Measurements from ENCODE around the gene TAGLN2. TPM values are rescaled to one million over a fixed set of nuclear protein-coding genes. Genes with fewer than 3 reads are reported as not detected.

The TAGLN2 gene
- total RNA-seq, 2 donors from 2014 or later: 239 to 375 TPM

DNA sequence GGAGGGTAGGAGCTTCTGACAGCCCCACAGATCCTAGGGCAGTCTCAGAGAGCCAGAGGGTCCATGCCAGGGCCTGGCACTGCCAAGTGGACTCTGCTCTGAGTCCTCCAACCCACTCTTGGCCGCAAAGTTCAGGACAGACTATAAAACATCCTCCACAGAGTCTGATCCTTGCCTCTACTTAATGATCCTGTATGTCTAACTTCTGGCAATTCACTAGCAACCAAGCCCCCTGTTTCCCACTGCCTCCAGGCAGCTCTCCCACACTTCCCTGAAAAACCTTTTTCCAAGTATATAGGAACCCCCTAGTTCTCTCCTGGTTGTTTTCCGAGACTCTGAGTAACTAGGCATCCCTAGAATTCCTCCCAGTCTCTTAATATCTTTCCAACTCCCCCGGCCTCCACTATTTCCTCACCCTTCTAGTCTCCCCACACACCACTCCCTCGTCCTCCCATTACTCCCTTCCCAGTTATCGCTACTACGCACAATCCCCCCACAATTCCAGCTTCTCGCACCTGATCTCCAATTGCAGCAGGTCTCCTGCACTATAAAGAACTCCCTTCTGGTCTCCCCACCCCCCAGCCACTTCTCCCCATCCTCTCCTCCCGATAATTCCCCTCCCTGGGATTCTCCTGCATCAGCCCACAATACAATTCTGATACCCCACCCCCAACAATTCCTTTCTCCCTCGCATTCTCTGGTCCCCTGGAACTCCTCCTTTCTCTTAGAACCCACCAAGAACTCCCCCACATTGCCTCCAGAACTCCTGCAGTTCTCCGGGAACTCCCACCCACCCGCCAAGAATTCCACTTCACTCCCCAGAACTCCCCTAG lies 19.5 kb upstream of the TAGLN2 start:
- H3K4me3 Mint-ChIP-seq: peak overlapping the region; percentile 54
- H3K4me1 Mint-ChIP-seq (ENCODE audit: low read depth in 2 of 2): peaks cover 10 to 11% of the 10 kb centered on the region in 2 donors
- peaks cover 32 to 35% of the 10 kb centered on the region in 2 donors for H3K27me3 Mint-ChIP-seq
- no peak for DNase-seq (ENCODE audit: low spot score)
- no peak overlapping the region for H3K27ac Mint-ChIP-seq
- no peaks in the 10 kb centered on the region for H3K36me3 Mint-ChIP-seq
- no peak for ATAC-seq
- H3K9me3 Mint-ChIP-seq: no peaks in the 10 kb centered on the region

DNA sequence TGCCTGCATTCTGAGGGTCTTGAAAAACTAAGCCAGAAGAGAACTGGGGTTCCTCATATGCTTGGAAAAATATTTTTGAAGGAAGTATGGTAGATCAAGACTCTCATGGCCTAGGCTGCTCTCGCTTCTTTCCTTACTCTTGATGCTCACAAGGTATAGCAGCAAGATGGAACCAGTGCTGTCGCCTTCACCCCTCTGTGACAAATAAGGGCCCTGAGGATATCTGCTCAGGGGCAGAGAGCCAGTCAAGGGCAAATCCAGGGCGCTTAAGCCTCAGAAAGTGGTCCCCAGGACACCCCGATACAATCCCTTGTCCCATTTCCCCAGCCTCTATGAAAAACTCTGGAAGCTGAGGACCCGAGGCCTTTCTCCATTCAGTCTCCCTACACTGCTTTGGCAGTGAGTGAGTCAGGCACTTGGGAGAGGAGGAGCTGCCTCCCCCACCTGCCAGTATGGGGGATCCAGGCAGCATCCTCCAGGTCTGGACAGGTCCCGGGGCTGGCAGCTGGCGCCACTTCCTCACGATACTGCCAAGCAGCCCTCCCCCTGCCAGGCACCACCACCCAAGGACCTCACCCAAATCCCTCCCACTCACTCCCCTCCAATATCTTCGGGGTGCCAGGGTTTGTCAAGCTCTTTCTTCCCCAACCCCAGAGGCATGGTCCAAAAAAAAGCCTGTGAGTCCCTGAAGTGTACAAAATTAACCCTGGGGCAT lies 18.8 kb upstream of the TAGLN2 start:
- no peak overlapping the region for H3K4me3 Mint-ChIP-seq
- H3K36me3 Mint-ChIP-seq: no peaks in the 10 kb centered on the region
- no peaks in the 10 kb centered on the region for H3K9me3 Mint-ChIP-seq
- H3K27ac Mint-ChIP-seq: no peak overlapping the region
- H3K27me3 Mint-ChIP-seq: peaks cover 36% of the 10 kb centered on the region in 2 donors
- DNase-seq (ENCODE audit: low spot score) (peak; percentile 31), ATAC-seq (no peak)
- H3K4me1 Mint-ChIP-seq (ENCODE audit: low read depth in 2 of 2): peaks cover 10 to 11% of the 10 kb centered on the region in 2 donors

GRCh38 chr1:159943278-159943640 lies 18.0 kb upstream of the TAGLN2 start:
- DNase-seq (ENCODE audit: low spot score): peak; percentile 51
- no peaks in the 10 kb centered on the region for H3K9me3 Mint-ChIP-seq
- no peak for ATAC-seq

GRCh38 chr1:159942632-159943277 lies 17.4 kb upstream of the TAGLN2 start:
- Mint-ChIP-seq H3K9me3 (no peaks in the 10 kb centered on the region), H3K27me3 (peaks cover 33 to 34% of the 10 kb centered on the region in 2 donors), H3K36me3 (no peaks in the 10 kb centered on the region), H3K4me3 (no peak overlapping the region), H3K4me1 (ENCODE audit: low read depth in 2 of 2) (peaks cover 10 to 11% of the 10 kb centered on the region in 2 donors), H3K27ac (no peak overlapping the region)
- ATAC-seq (no peak), DNase-seq (ENCODE audit: low spot score) (peak; percentile 35)

More at GRCh38 chr1:159943278-159943640, 18.0 kb upstream of the TAGLN2 start:
- Mint-ChIP-seq H3K4me1 (ENCODE audit: low read depth in 2 of 2) (peaks cover 10 to 11% of the 10 kb centered on the region in 2 donors), H3K27ac (no peak overlapping the region), H3K27me3 (peaks cover 38% of the 10 kb centered on the region in 2 donors), H3K4me3 (no peak overlapping the region), H3K36me3 (no peaks in the 10 kb centered on the region)

- peaks cover 10 to 11% of the 10 kb centered on the region in 2 donors for H3K4me1 Mint-ChIP-seq (ENCODE audit: low read depth in 2 of 2)
- DNase-seq (ENCODE audit: low spot score) (peak; percentile 44), ATAC-seq (no peak)
- H3K4me3 Mint-ChIP-seq: no peak overlapping the region
- H3K27me3 Mint-ChIP-seq: peaks cover 30 to 32% of the 10 kb centered on the region in 2 donors
- no peaks in the 10 kb centered on the region for H3K9me3 Mint-ChIP-seq
- no peaks in the 10 kb centered on the region for H3K36me3 Mint-ChIP-seq
- H3K27ac Mint-ChIP-seq: no peak overlapping the region
These were observed 16.6 kb upstream of the TAGLN2 start for GRCh38 chr1:159941591-159942560.

DNA sequence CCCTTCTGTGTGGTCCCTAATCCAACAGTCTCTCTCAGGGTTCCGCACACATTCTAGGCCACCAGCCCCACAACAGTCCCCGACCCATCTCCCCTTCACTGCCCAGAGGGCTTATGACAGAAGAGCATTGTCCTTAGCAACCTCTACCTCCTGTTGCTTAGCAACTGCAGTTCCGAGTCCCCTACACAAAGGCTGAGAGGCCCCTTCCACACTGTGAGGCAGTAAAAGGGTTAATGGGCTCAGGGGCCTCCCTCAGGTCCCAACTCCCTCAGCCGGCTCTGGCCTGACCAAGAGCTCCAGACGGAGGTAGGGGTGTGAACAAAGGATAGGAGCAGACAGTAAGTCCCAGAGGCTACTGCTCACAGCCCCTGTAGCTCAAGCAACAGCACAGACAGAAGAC lies 15.8 kb upstream of the TAGLN2 start:
- Mint-ChIP-seq H3K36me3 (no peaks in the 10 kb centered on the region), H3K4me1 (ENCODE audit: low read depth in 2 of 2) (peaks cover 13% of the 10 kb centered on the region in 2 donors), H3K4me3 (no peak overlapping the region), H3K9me3 (no peaks in the 10 kb centered on the region), H3K27me3 (peaks cover 30 to 32% of the 10 kb centered on the region in 2 donors), H3K27ac (no peak overlapping the region)
- ATAC-seq (no peak), DNase-seq (ENCODE audit: low spot score) (no peak)

GRCh38 chr1:159940006-159940620 lies 14.8 kb upstream of the TAGLN2 start:
- Mint-ChIP-seq H3K27me3 (peaks cover 24 to 31% of the 10 kb centered on the region in 2 donors), H3K9me3 (no peaks in the 10 kb centered on the region), H3K27ac (no peak overlapping the region), H3K36me3 (no peaks in the 10 kb centered on the region), H3K4me3 (no peak overlapping the region), H3K4me1 (ENCODE audit: low read depth in 2 of 2) (peaks cover 9 to 10% of the 10 kb centered on the region in 2 donors)
- DNase-seq (ENCODE audit: low spot score): no peak
- ATAC-seq: no peak

DNA sequence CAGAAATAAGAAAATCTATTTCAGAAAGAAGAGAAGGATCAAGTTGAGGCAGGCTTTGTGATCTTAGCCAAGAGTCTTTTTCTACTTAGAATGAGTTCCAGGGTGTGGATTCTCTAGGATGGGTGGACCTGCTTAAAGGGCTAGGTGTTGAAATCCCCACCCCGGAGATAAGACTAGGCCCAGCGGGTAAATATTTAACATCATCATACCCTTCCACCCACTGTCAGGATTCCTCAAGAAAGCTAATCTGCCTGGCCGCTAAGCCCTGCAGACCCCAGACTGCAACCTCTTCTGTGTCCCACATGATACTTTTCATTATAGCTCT lies 14.3 kb upstream of the TAGLN2 start:
- Mint-ChIP-seq H3K27me3 (peaks cover 19 to 29% of the 10 kb centered on the region in 2 donors), H3K36me3 (no peaks in the 10 kb centered on the region), H3K4me1 (ENCODE audit: low read depth in 2 of 2) (peaks cover 4 to 5% of the 10 kb centered on the region in 2 donors), H3K9me3 (no peaks in the 10 kb centered on the region), H3K4me3 (no peak overlapping the region), H3K27ac (no peak overlapping the region)
- no peak for DNase-seq (ENCODE audit: low spot score)
- no peak for ATAC-seq

GRCh38 chr1:159938905-159939677 lies 13.8 kb upstream of the TAGLN2 start:
- Mint-ChIP-seq H3K27me3 (peaks cover 16 to 25% of the 10 kb centered on the region in 2 donors), H3K27ac (no peak overlapping the region), H3K4me3 (no peak overlapping the region), H3K36me3 (no peaks in the 10 kb centered on the region), H3K9me3 (no peaks in the 10 kb centered on the region), H3K4me1 (ENCODE audit: low read depth in 2 of 2) (peaks cover 3 to 4% of the 10 kb centered on the region in 2 donors)
- ATAC-seq (no peak), DNase-seq (ENCODE audit: low spot score) (no peak)

DNA sequence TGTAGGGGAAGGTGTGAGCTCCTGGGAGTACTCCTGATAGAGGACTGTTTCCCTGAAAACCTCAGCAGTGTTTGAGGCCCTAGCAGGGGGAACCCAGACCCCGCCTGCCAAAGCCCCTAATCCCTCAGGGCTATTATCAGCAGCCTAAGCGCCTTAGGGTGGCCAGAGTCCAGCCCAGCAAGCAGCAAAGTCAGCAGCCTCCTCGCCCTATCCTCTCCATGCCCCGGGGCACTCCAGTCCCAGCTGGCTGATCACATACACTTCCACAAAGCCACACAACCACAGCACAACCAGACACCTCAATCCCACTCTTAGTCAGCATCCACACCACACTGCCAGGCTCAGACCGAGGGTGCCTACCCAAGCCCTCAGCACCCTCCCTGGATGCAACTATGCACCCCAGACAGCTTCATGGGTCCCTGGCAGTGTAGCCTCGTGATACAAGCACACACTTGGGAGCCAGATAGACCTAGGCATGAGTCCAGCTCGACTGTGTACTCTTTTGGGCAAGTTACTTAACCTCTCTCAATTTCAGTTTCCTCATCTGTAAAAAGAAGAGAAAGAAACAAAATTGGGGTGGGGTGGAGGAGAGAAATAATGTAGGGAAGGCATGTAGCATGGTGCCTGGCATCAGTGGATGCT lies 13.0 kb upstream of the TAGLN2 start:
- peaks cover 3 to 4% of the 10 kb centered on the region in 2 donors for H3K4me1 Mint-ChIP-seq (ENCODE audit: low read depth in 2 of 2)
- DNase-seq (ENCODE audit: low spot score): no peak
- no peaks in the 10 kb centered on the region for H3K36me3 Mint-ChIP-seq
- H3K27me3 Mint-ChIP-seq: peaks cover 9 to 20% of the 10 kb centered on the region in 2 donors
- ATAC-seq: peak in 1 of 2 donors; percentile 62
- no peaks in the 10 kb centered on the region for H3K9me3 Mint-ChIP-seq
- no peak overlapping the region for H3K4me3 Mint-ChIP-seq
- H3K27ac Mint-ChIP-seq: no peak overlapping the region

GRCh38 chr1:159937054-159937750 lies 11.9 kb upstream of the TAGLN2 start:
- no peak overlapping the region for H3K4me3 Mint-ChIP-seq
- no peak for DNase-seq (ENCODE audit: low spot score)
- ATAC-seq: no peak
- H3K36me3 Mint-ChIP-seq: no peaks in the 10 kb centered on the region
- H3K27me3 Mint-ChIP-seq: peaks cover 8 to 14% of the 10 kb centered on the region in 2 donors
- peaks cover 3 to 4% of the 10 kb centered on the region in 2 donors for H3K4me1 Mint-ChIP-seq (ENCODE audit: low read depth in 2 of 2)
- no peaks in the 10 kb centered on the region for H3K9me3 Mint-ChIP-seq
- H3K27ac Mint-ChIP-seq: no peak overlapping the region

Data from natural killer cell treated with Interleukin-12 subunit alpha and Interleukin-12 subunit beta and Interleukin-15 and Interleukin-18, amount 100 ng/mL, for 72 hours (primary cell).